MM.1S (cell line): ENCODE data around the gene CIRBP.

Experiments used
- DNase-seq: peaks from one replicate; pipeline ENCODE4 v3.0.0-alpha.2; 2015
- H2AFZ ChIP-seq: fragments of 300-600 bp; sonication (generic); 2 replicates; pipeline ENCODE4 v1.6.0; 2016; ENCODE audit warnings: antibody characterized with exemption, low read length
- H3F3A ChIP-seq: fragments of 300-600 bp; sonication (generic); 2 replicates; pipeline ENCODE4 v1.6.1; 2016; ENCODE audit warnings: mild to moderate bottlenecking, antibody characterized with exemption, low read length, moderate library complexity, mixed read lengths; ENCODE audit not compliant: insufficient read depth
- H3K27ac ChIP-seq: fragments of 300-600 bp; sonication (generic); 2 replicates; pipeline ENCODE4 v1.5.1; 2016; ENCODE audit warnings: mild to moderate bottlenecking, low read length
- H3K27me3 ChIP-seq: fragments of 300-600 bp; sonication (generic); replicated peaks from 2 replicates; pipeline ENCODE4 v1.6.0; 2016; ENCODE audit warnings: low read length; ENCODE audit not compliant: insufficient read depth
- H3K36me3 ChIP-seq: fragments of 300-600 bp; sonication (generic); replicated peaks from 2 replicates; pipeline ENCODE4 v1.6.1; 2016; ENCODE audit warnings: mild to moderate bottlenecking, low read length, mixed read lengths; ENCODE audit not compliant: insufficient read depth
- H3K4me1 ChIP-seq: fragments of 300-600 bp; sonication (generic); 2 replicates; pipeline ENCODE4 v1.6.1; 2016; ENCODE audit warnings: low read length, mixed read lengths
- H3K4me2 ChIP-seq: fragments of 300-600 bp; sonication (generic); 2 replicates; pipeline ENCODE4 v1.6.0; 2016; ENCODE audit warnings: low read depth, low read length
- H3K4me3 ChIP-seq: fragments of 300-600 bp; sonication (generic); 2 replicates; pipeline ENCODE4 v1.5.1; 2016; ENCODE audit warnings: low read length, mixed read lengths
- H3K79me2 ChIP-seq: fragments of 300-600 bp; sonication (generic); 2 replicates; pipeline ENCODE4 v1.6.1; 2016; ENCODE audit warnings: mixed run types, low read length, mixed read lengths
- H3K9ac ChIP-seq: fragments of 300-600 bp; sonication (generic); 2 replicates; pipeline ENCODE4 v1.6.1; 2016; ENCODE audit warnings: low read length, mixed read lengths
- H3K9me2 ChIP-seq: fragments of 300-600 bp; sonication (generic); replicated peaks from 2 replicates; pipeline ENCODE4 v1.6.1; 2016; ENCODE audit warnings: mild to moderate bottlenecking, low read length, mixed read lengths; ENCODE audit not compliant: insufficient read depth
- H3K9me3 ChIP-seq: fragments of 300-600 bp; sonication (generic); replicated peaks from 2 replicates; pipeline ENCODE4 v1.6.1; 2016; ENCODE audit warnings: mild to moderate bottlenecking, low read length, mixed read lengths; ENCODE audit not compliant: insufficient read depth
- H4K20me1 ChIP-seq: fragments of 300-600 bp; sonication (generic); 2 replicates; pipeline ENCODE4 v1.6.1; 2016; ENCODE audit warnings: mild to moderate bottlenecking, low read length, moderate library complexity, mixed read lengths; ENCODE audit not compliant: insufficient read depth
- EZH2 ChIP-seq: fragments of 300-600 bp; sonication (generic); optimal IDR thresholded peaks from 2 replicates; pipeline ENCODE3; 2017; ENCODE audit warnings: low read depth, mild to moderate bottlenecking, antibody characterized with exemption, low read length, mixed read lengths
- EZH2phosphoT487 ChIP-seq: fragments of 300-600 bp; sonication (generic); IDR thresholded peaks from 2 replicates; pipeline ENCODE4 v1.6.1; 2018; ENCODE audit warnings: antibody characterized with exemption, low read length
- TF ChIP-seq, protein P1 (sequence below): fragments of 300-600 bp; sonication (generic); IDR thresholded peaks from 2 replicates; pipeline ENCODE4 v1.5.1; 2016; ENCODE audit warnings: antibody characterized with exemption, low read length, mixed read lengths

The CIRBP gene

GRCh38 chr19:1284293-1284978 lies 15.3 kb downstream of the CIRBP start:
- no peak overlapping the region for H3K9ac ChIP-seq
- no peaks in the 10 kb centered on the region for H3F3A ChIP-seq
- no peaks in the 10 kb centered on the region for H4K20me1 ChIP-seq
- H3K27me3 ChIP-seq: peaks cover 60% of the 10 kb centered on the region
- H3K4me3 ChIP-seq: no peak overlapping the region
- no peak overlapping the region for H3K4me2 ChIP-seq
- TF ChIP-seq EZH2phosphoT487 (no peak), EZH2 (no peak)
- TF ChIP-seq, protein P1, sequence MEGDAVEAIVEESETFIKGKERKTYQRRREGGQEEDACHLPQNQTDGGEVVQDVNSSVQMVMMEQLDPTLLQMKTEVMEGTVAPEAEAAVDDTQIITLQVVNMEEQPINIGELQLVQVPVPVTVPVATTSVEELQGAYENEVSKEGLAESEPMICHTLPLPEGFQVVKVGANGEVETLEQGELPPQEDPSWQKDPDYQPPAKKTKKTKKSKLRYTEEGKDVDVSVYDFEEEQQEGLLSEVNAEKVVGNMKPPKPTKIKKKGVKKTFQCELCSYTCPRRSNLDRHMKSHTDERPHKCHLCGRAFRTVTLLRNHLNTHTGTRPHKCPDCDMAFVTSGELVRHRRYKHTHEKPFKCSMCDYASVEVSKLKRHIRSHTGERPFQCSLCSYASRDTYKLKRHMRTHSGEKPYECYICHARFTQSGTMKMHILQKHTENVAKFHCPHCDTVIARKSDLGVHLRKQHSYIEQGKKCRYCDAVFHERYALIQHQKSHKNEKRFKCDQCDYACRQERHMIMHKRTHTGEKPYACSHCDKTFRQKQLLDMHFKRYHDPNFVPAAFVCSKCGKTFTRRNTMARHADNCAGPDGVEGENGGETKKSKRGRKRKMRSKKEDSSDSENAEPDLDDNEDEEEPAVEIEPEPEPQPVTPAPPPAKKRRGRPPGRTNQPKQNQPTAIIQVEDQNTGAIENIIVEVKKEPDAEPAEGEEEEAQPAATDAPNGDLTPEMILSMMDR: no peak
- no peak overlapping the region for H3K27ac ChIP-seq
- H3K4me1 ChIP-seq: no peaks in the 10 kb centered on the region
- no peak for DNase-seq
- H3K9me3 ChIP-seq: no peaks in the 10 kb centered on the region
- H3K36me3 ChIP-seq: no peaks in the 10 kb centered on the region
- no peaks in the 10 kb centered on the region for H3K79me2 ChIP-seq
- no peaks in the 10 kb centered on the region for H3K9me2 ChIP-seq
- no peak overlapping the region for H2AFZ ChIP-seq

DNA sequence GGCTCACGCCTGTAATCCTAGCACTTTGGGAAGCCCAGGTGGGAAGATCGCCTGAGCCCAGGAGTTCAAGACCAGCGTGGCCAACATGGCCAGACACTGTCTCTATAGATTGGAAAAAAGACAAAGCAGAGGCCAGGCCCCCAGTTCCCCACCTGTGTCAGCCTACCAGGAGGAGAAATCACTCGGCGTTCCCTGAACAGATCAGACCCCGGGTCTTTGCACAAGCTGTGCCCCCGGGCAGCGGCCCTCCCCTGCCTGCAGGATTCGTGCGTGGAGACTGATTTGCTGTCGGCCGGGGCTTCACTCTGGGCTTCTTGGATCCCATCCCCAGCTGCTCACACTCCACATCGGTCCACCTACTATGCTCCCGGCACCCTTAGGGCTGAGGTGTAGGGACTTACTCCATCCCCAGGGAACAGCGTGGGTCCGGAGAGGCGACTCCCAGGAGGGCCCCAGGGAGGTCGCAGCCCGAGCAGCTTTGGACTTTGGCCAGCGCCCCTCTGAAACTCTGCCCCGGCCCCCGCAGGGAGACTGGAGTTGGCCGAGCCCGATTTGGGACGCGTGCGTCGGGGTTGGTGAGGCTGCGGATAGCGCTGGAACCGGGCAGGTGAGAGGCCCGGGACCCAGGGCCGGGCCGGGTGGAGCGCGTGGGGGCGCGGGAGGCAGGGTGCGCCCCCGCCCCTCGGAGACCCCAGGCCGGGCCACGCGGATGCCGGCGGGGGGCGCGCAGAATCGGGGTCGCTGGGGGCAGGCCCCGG lies 16.0 kb downstream of the CIRBP start:
- no peaks in the 10 kb centered on the region for H3F3A ChIP-seq
- H3K9me2 ChIP-seq: no peaks in the 10 kb centered on the region
- no peak overlapping the region for H3K9ac ChIP-seq
- no peak for DNase-seq
- H2AFZ ChIP-seq: no peak overlapping the region
- H3K36me3 ChIP-seq: no peaks in the 10 kb centered on the region
- no peak overlapping the region for H3K27ac ChIP-seq
- no peak overlapping the region for H3K4me2 ChIP-seq
- peaks cover 68% of the 10 kb centered on the region for H3K27me3 ChIP-seq
- H3K79me2 ChIP-seq: no peaks in the 10 kb centered on the region
- peak; percentile 87 for TF ChIP-seq EZH2
- TF ChIP-seq, protein P1: no peak
- TF ChIP-seq EZH2phosphoT487: 0 out of 2 replicates have a peak, but pooled peaks have one; percentile 32
- no peaks in the 10 kb centered on the region for H3K4me1 ChIP-seq
- H3K9me3 ChIP-seq: no peaks in the 10 kb centered on the region
- no peak overlapping the region for H3K4me3 ChIP-seq
- H4K20me1 ChIP-seq: no peaks in the 10 kb centered on the region

- no peak within 1 kb of the TSS for H3K4me3 ChIP-seq
- no peaks in the 10 kb centered on the region for H4K20me1 ChIP-seq
- no peak for DNase-seq
- H3K36me3 ChIP-seq: no peaks in the 10 kb centered on the region
- no peaks in the 10 kb centered on the region for H3K9me2 ChIP-seq
- no peaks in the 10 kb centered on the region for H3K4me1 ChIP-seq
- no peaks in the 10 kb centered on the region for H3K9me3 ChIP-seq
- no peak within 1 kb of the TSS for H3K4me2 ChIP-seq
- H2AFZ ChIP-seq: no peak within 1 kb of the TSS
- no peak within 1 kb of the TSS for H3K9ac ChIP-seq
- peaks cover 75% of the 10 kb centered on the region for H3K27me3 ChIP-seq
- no peaks in the 10 kb centered on the region for H3F3A ChIP-seq
- H3K27ac ChIP-seq: no peak within 1 kb of the TSS
- no peak for TF ChIP-seq EZH2
- TF ChIP-seq EZH2phosphoT487: no peak
- TF ChIP-seq, protein P1: no peak
- H3K79me2 ChIP-seq: no peaks in the 10 kb centered on the region
Observed at GRCh38 chr19:1285737-1286360, 16.7 kb downstream of the CIRBP start, which contains the start of gene EFNA2. EFNA2 (plus strand) TSS chr19:1285873; CDS start chr19:1286169, 296 bp downstream.
